Peyer's patch (tissue), 4 donors: Measurements from ENCODE around the gene ANKRD44.

ENCODE experiments used
- POLR2A ChIP-seq, 2 donors: fragments of 450-650 bp; IDR thresholded peaks; one replicate each; pipeline ENCODE4 v1.5.1; 2017; ENCODE audit warnings: antibody characterized with exemption in 2 of 2, mild to moderate bottlenecking in 2 of 2, moderate library complexity in 2 of 2
- TF ChIP-seq, protein P1 (sequence below), 6 experiments: fragments of 450-650 bp in 4 of 6; fragments of 200-600 bp in 2 of 6; sonication (generic) in 1 of 6; IDR thresholded peaks; one replicate each; pipeline ENCODE4 v1.5.1; 2017 to 2019; ENCODE audit warnings: antibody characterized with exemption in 6 of 6, mild to moderate bottlenecking in 3 of 6, moderate library complexity in 1 of 6

GRCh38 chr2:197211881-197212342 is 98.7 kb downstream of the ANKRD44 start:
- TF ChIP-seq, protein P1, sequence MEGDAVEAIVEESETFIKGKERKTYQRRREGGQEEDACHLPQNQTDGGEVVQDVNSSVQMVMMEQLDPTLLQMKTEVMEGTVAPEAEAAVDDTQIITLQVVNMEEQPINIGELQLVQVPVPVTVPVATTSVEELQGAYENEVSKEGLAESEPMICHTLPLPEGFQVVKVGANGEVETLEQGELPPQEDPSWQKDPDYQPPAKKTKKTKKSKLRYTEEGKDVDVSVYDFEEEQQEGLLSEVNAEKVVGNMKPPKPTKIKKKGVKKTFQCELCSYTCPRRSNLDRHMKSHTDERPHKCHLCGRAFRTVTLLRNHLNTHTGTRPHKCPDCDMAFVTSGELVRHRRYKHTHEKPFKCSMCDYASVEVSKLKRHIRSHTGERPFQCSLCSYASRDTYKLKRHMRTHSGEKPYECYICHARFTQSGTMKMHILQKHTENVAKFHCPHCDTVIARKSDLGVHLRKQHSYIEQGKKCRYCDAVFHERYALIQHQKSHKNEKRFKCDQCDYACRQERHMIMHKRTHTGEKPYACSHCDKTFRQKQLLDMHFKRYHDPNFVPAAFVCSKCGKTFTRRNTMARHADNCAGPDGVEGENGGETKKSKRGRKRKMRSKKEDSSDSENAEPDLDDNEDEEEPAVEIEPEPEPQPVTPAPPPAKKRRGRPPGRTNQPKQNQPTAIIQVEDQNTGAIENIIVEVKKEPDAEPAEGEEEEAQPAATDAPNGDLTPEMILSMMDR (IDR thresholded peaks at IDR 0.05): no peak
- TF ChIP-seq POLR2A (IDR thresholded peaks at IDR 0.05): no peak
